Inflammatory macrophage treated with lipopolysaccharide for 4 hours (primary cell): Measurements from ENCODE around the gene IL17D.

Experiments used
- DNase-seq: peaks from one replicate; pipeline ENCODE4 v3.0.0-alpha.2; 2020

Gene IL17D

DNA sequence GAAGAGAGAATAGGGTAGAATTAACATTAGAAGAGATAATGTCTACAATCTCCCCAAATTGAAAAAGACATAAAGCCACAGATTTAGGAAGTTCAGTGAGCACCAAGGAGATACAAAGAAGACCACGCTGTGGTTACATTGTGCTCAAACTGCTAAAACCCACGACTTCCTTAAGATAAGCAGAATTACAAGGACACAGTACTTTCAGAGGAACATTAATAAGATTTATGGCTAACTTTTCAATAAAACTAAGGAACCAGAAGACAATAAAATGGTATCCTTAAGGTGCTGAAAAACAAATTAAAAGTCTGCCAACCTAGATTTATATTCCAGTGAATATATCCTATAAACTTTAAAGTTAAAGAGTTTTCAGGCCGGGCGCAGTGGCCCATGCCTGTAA, 7.4 kb upstream of the IL17D start:
- no peak for DNase-seq

DNA sequence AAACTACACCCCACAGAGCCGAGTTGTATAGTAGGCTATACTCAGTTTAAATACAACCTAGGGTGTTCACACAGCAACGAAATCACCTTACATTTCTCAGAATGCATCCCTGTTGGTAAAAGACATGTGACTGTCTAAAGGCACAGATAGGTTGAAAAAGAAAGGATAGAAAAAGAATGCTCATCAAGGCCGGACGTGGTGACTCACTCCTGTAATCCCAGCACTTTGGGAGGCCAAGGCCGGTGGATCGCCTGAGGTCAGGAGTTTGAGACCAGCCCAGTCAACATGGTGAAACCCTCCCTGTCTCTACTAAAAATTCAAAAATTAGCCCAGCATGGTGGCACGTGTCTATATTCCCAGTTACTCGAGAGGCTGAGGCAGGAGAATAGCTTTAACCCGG, 3.8 kb upstream of the IL17D start:
- DNase-seq, result no peak

DNA sequence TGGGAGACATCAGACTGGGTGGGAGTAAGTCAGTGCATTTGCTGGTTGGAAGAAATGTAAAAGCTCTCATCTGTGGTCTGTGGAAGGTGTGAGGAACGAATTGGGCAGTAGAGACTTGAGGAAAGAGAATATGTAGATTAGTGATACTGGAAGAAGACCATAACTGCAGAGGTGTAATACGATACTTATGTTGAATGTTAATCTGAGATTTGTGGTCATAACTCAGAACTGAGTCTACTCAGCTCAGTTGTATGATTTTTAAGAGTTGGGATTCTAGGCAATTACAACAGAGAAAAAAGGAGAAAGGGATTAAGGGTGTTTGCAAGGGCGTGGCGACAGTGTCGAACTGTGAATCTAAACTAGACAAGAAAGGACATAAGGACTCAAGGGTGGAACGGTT, 3.2 kb upstream of the IL17D start:
- no peak for DNase-seq

DNA sequence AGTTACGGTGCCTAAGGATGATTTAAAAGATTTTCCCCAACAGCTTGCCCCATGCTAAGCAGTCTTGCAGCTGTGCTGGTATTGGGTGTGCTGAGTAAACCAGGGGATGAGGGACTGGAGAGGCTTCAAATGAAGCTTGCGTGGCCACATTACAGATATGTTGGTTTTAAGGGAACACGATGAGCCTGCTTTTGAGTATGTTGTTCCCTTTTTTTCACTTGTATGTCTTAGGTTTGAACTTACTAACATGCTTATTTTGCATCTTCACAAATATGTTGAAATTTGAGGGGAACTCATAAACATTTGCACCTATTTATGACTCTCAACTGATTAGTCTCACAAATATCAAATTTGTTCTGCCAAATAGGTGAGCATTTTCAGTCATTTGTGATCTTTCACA, 2.0 kb upstream of the IL17D start:
- no peak for DNase-seq

DNA sequence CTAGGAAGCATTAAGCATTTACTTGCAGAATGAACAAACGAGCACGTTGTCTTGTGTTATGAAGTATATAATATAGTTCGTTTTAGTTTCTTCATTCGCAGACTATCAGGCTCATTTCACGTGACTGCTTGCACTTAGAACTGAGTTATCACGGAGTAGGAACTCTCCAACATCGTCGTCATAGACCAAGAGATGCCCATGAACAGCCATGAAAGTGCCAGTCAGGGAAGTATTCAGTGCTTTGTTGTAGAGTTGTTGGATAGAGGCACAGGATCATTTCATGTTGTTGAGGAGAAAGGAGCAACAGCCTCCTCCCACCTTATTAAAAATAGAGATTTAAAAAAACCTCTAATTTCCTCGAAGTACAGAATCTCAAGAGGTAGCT, 977 bp upstream of the IL17D start:
- DNase-seq, result peak; percentile 43

DNA sequence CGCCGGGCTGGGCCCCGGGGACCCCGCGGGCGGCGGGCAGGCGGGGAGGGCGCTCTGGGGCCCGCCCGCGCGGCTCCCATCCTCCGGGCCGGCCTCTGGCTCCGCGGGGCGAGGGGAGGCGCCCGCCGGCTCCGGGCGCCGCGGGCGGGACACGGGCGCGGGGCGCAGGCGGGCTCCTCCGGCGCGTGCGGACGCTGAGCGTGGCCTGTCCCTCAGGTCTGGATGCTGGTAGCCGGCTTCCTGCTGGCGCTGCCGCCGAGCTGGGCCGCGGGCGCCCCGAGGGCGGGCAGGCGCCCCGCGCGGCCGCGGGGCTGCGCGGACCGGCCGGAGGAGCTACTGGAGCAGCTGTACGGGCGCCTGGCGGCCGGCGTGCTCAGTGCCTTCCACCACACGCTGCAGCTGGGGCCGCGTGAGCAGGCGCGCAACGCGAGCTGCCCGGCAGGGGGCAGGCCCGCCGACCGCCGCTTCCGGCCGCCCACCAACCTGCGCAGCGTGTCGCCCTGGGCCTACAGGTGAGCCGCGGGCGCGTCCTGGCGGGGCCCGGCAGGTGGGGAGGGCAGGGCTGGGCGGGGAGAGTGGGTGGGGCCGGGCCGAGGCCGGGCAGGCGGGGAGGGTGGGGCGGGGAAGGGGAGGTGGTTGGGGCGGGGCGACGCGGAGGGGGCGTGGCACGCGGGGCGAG, 420 bp downstream of the IL17D start:
- peak; percentile 78 for DNase-seq

DNA sequence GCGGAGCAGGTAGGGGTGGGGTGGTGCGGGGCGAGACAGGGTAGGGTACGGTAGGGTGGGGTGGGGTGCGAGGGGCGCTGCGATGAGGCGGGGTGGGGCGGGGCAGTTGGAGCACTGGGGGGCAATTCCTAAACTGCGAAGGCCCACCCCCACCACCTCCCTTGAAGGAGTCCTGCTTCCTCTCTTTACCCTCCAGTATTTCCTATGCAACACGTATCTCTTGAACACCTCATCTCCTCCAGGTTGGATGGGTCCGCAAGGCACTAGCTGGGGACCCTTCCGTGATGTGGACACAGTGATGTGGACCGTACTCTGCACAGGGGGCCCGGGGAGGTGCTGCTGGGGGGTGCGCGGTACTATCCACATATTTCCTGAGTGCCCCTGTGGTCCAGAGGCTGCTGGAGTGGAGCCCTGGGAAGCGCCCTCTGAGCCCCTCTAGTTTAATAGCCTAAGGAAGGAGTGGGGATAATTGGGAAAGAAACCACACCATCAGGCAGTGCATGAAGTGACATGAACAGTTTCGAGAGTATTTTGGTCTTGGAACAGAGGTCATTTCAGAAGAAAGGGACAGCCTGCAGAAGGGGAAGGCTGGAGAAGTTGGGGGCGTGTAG, 1.1 kb downstream of the IL17D start:
- no peak for DNase-seq

DNA sequence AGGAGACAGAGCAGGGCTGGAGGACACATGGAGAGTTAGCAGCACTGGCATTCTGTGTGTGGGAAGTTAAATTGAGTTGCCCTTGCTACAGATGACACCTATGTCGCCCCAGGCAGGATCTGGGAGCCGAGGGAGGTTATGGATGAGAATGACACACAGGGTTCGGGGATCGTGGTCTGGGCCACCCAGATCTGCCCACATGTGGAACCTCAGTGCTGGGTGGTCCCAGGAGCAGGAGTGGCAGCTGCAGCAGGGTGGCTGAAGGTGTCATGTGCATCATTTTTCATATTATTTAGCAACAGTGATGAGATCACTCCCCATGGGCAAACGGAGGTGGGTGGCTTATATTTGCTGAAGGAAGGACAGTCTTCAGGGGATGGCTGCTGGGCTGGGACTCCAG, 3.2 kb downstream of the IL17D start:
- peak; percentile 6 for DNase-seq

DNA sequence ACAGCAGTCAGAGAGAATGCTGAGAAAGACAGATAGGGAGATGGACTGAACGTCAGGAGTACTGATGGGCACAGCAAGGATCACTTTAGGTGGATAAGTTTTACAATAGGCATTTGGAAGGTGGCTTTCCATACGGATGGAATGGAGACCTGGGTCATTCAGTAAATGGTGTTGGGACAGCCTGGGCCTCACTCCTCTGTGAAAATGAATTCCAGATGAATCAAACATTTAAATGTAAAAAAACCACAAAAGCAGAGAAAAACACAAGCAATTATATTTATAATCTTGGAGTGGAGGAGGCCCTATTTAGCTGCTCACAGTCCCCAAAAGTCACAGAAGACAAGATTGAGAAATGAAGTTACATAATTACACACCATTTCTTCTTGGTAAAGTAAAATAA, 4.7 kb downstream of the IL17D start:
- DNase-seq, result no peak

DNA sequence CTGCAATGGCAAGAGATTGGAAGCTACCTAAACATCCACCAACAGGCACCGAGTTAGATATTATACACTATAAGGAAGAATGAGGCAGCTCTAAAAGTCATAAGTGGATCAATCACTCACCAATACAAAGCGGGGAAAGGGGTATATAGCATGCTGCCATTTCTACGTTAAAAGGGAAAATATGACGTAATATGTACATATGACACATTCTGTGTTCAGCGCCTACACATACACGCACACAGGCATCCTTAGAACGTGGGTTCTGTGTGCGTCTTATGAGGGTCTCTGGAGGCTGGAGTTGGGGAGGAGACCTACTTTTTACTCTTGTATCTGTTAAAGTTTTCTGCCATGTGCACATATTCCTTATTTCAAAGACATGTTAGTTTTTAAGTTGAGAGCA, 5.9 kb downstream of the IL17D start:
- DNase-seq, result no peak

DNA sequence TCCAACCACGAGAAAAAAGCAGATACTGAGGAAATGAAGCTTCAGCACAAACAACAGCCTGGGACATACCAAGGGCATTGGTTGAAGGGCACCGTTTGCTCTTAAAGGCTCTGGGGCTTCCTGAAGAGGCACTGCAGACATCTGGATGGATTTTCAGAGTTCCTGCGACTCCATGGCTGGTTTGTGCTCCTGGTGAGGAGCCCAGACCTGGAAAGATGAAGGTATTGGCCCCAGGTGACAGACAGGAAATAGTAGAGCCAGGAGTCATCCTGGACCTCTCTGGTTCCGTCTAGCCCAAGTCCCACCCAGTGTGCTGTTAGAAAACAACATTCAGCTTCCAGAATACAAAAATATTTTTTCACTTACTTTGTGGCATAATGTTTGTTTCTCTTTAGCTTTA, 6.3 kb downstream of the IL17D start:
- DNase-seq, result no peak

DNA sequence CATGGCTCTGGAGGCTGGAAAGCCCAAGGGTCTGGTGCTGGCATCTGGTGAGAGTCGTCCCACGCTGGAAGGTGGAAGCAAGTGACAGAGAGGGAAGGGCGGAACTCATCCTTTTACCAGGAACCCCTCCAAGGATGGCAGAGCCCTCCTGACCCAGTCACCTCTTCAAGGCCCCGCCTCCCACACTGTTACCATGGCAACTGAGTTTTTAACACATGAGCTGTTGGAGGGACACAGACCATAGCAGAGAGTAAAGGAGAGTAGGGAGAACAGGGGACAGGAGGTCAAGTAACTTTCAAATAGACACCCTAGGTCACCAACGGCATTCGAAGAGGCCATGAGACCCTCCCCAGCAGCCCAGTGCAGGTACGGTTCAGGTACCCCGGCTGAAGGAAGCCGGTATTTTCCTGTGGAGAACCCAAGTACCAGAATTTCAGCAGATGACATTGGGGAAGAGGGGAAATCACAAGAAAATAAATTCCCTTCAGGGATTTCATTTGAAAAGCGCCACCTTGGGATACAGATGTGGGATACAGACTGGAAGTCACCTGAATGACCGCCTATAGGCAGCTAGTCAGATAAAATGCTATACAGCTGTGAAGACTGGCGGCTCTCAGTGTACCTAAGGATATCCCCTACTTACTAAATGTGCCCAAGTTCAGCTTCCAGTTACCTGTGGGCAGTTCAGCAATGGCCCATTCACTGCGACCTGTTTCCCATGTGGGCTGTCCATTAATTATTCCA, 8.0 kb downstream of the IL17D start:
- peak; percentile 8 for DNase-seq

DNA sequence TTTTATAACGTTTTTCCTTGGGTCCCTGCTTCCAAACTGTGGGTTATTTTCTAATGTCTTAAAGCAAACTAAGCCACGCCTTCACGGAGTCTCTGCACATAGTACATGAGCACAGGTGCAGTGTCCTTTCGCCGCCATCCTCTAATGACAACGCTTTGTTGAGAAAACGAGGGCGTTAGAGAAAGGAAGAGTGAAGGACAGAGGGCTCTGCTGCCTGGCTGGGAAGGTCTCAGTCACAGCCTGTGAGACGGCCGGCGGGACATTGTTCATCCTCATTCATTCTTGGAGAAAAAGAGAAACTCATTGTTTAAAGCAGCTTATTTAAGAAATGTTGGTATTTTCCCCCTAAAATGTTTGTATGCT, 9.5 kb downstream of the IL17D start:
- no peak for DNase-seq

DNA sequence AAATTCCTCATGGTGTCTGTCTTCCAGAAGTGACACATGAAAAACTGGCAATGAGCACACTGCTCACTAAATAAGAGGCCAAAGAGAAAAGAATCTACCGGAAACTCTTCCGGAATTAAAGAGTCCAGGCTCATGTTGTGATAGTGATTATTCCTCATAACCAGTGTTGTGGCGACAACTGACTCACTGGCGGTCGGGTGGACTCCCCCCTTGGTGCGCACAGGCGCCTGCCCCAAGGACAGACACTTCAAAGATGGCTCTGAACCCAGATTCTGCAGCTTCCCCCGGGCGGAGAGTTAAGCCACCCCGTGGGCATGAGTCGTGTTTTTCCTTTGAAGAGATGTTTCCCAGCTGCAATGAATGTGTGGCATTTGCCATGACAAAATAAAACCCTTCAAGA, 10.3 kb downstream of the IL17D start:
- no peak for DNase-seq

DNA sequence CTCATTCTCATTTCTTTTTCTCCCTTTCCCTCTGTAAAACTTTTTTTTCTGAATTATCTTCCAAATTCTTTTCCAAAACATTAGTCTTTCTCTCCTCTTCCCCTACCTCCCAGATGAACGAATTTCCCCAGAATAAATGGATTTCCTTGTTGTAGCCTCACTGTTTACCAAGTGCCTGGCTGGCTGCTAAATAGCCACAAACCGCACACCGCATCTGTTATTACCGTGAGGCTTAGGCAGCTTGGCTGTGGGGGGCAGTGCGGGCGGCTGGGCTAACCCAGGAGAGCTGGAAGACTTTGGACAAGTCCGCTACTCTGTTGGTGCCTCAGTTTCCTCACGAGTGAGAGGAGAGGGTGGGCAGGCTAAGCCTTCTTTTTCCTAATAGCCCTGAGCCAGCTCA, 10.7 kb downstream of the IL17D start:
- DNase-seq, result no peak

DNA sequence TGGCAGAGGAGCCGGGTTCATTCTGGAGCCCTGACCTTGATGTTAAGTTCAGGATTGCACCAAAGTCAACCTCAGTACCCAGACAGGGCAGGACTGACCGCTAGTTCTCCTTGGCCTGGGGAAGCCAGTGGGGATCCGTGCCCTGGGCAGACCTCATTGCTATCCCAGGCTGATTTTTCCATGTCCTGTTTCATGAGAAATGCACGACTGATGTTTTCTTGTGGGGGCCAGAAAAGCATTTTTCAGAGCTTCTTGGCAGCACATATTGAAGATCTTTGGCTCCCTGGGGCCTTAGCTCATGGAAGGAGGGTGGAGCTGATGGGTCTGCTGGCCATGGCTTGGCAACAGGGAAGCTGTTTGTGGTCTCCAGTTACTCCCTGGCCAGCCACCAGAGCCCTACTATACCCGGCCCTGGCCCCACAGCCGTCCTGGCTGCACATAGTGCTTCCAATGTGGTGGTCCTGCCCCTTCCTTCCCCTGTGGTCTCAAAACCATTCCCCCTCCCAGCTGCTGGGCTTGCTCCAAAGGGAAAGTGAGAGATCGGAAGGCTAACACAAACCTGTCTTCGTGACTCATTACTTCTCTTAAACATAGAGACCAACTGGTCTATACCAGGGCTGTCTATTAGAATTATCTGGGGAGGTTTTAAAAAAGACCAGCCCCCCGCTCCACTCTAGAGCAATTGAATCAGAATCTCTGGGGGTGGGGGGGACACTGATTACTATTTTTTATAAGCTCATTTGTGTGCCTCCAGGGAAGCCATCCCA, 11.2 kb downstream of the IL17D start:
- DNase-seq, result no peak

DNA sequence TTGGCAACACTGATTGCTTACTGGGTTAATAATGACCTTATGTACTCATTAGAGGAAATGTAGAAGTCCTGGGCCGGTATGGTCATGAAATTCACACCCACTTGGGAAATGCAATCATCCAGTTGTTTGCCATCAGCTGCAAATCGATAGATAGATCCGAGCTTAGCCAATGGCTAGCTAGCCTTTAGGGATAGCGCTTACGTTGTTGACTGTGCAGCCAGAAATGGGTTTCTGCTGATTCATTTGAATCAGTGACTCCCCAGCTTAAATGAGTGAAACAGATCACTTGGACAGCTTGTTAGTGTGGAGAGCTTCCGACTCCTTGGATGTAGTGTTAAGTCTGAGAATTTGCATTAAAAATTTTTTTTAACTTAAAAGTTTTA, 11.8 kb downstream of the IL17D start:
- no peak for DNase-seq

DNA sequence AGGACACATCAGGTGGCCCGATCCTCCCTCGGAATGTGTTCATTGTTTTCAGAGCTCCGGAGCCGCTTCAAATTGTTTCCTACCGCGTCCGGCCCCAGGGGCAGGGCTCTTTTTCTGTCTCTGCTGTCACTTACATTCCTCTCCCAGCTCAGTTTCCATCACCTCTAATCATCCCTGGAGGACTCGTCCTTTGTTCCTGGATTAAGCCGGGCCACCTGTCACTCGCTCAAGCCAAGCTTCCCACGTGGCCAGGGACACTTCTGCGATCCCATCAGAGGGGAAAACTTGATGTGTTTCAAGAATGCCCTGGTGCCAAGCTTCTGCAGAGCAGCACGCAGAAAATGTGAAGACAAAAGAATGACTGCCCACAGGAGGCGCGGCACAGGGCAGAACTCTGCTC, 13.5 kb downstream of the IL17D start:
- DNase-seq, result no peak

DNA sequence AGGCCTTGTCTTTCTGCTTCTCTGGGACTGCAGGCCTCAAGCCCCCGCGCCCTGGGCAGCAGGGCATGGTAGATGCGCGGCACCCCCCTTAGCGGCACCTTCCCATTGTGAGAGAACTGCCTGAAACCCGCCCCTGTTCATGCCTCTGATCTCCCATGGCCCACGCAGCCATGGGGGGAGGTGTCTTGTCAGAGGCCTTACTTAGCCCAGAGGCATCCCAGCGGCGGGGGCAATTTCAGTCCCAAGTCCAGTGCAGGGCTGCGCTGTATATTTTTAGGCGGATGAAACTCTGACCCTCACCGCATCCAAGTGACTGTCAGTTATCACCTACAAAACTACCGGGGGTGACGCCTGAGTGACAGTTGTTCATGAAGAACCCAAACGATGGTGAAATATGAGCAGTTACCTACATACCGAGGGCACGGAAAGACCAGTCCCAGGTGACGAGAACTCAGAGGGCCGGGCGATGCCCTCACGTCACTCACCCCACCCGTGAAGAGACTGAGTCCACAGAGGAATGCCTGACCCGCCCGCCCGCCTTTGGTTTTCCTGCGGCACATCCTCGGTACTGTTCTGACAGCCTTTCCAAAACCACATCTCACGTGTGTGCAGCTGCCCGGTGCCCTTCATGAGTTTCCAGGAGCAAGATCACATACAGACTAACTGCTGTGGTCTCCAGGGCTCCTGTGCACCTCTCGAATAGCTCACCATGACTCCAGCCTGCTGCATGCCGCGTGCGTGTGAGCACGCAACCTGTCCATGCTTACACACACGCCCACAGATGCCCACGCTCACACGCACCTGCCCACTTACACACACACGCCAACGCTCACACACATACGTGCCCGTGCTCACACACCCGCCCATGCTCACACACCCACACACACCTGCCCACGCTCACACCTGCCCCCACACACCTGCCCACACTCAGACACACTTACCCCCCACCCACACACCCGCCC, 14.4 kb downstream of the IL17D start:
- DNase-seq, result no peak

DNA sequence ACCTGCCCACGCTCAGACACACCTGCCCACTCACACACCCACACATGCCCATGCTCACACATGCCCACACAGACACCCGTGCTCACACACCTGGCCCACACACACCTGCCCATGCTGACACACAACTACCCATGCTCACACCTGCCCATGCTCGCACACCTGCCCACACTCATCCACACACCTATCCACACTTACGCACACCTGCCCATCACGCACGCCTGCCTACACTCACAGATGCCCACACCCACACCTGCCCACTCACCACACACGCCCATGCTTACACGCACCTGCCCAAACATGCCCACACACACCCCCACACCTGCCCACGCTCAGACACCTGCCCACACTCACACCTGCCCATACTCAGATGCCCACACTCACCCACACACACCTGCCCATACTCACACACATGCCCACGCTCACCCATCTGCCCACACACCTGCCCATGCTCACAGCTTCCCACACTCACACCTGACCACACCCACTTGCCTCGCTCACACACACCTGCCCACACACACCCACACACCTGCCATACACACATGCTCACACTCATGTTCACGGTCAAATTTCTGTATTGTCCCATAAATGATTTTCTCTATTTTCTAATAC, 15.6 kb downstream of the IL17D start:
- no peak for DNase-seq

DNA sequence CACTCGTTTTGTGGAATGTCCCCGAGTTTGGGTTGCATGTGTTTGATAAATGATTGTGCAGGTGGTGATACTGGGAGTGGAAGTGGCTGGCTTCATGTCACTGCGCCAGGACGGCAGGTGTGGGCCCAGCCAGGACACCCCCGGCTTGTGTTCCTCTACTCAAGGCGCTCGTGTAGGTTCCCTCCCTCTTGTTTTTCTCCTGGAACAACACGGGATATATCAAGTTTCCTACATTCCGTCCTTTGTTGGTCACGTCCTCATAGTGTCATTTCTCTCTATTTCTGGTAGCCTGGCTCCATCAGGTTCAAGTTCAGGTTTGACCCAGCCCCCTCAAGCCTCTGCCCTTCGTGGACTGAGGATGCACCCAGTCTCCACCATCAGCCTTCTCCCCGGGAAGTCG, 16.3 kb downstream of the IL17D start:
- no peak for DNase-seq

DNA sequence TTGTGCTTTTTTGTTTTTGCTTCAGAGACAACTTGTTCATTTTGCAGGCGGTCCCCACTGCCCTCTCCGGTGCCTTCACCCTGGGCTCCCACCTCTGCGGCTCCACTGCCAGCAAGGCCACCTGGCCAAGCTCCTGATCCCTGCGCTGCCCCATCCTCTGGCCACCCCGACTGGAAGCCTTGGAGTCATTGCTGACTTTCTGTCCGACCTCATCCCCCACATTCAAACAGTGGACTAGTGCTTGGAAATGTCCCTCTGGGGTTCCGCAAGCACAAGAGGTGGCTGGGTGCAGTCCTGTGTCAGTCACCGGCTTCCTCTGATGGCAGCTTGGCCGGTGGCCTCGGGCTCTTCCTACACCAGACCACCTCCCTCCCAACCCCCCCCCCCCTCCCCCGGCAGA, 17.0 kb downstream of the IL17D start:
- DNase-seq, result no peak
